Activated T-helper 9 cell treated with anti-CD3 and anti-CD28 coated beads, Interleukin-2, amount 50 U/mL, for 16 hours (primary cell): ENCODE measurements around the gene ZRSR2.

Source experiments
- DNase-seq: peaks from one replicate; pipeline ENCODE4 v3.0.0-alpha.2; 2020; ENCODE audit warnings: low read depth

ZRSR2 gene

GRCh38 chrX:15854080-15854655 is 63.9 kb downstream of the ZRSR2 start:
- DNase-seq: peak; percentile 38

DNA sequence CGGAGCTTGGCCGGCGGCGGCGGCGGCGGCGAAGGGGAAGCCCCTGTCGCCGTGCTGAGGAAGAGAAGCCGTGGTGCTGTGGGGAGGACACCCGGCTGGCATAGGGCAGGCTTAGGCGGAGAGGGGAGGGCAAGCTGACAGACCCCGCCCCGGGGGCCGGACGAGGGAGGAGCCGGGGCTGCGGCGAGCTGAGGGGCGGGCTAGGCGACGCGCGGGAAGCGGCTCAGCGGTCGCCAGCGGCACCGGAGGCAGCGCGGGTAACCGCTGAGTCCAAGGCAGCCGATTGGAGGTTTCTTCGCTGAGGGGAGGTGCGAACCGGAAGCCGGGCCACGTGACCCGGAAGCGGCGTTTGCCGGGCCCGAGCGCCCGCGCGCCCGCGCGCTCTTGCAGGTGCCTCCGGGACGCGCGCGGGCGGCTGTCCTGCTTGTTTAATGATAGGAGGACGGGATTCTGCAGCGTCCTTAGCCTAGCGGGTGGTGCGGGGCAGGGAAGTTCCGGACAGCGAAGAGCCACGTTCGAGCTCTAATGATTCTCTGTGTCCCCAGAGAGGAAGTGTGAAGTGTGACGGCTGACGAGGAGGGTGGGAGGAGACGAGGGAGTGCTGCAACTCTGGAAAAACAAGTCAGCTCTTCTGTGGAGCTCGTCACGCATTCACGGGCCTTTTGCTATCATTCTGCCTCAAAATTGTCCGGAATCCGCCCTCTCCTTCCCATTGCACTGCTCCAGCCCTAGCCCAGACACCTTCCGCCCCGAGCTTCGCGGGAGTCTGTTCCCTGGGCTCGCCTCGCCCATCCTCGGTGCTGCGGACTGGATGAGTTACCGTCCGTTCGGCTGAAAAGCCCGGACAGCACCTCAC is 64.7 kb downstream of the ZRSR2 start, which contains the start of gene AP1S2:
Gene AP1S2 (minus strand): TSS at position 102 of the 856 bp plus-strand sequence. CDS start 2,289 bp downstream, outside the sequence.
- DNase-seq: peak; percentile 98

DNA sequence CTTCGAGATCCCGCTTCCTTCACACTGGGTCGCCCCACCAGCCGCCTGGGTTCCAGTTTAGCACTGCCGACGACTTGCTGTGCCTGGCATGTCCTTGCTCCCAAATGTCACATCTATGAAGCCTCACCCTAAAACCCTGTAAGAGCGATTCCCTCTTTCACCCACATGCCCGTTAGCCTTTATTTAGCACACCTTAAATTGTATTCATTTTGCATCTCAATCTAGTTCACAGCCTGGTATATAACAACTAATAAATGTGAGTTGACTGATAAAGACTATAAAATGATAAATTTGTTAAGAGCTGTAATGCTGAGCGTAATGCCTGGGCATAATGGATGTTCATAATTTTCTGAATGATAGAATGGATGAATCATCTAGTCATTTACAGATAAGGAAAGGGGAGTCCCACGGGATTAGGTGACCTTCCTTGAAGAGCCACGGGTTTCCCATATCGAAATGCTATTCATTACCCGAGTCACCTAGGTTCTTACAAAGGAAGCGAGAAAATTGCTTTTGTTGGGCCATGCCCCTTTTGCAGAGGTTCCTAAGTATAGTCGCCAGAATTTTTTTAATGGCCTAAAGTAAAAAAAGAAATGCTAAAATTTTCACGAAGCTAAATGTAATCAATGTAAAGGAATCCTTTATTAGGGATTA is 65.4 kb downstream of the ZRSR2 start:
- DNase-seq: no peak

- no peak for DNase-seq
Measured at GRCh38 chrX:15856222-15856587, 65.9 kb downstream of the ZRSR2 start.

- no peak for DNase-seq
Measured at GRCh38 chrX:15856636-15857035, 66.4 kb downstream of the ZRSR2 start.

- DNase-seq: no peak
Measured at GRCh38 chrX:15858051-15858450, 67.8 kb downstream of the ZRSR2 start.

- DNase-seq: no peak
Measured at GRCh38 chrX:15860921-15861320, 70.6 kb downstream of the ZRSR2 start.

DNA sequence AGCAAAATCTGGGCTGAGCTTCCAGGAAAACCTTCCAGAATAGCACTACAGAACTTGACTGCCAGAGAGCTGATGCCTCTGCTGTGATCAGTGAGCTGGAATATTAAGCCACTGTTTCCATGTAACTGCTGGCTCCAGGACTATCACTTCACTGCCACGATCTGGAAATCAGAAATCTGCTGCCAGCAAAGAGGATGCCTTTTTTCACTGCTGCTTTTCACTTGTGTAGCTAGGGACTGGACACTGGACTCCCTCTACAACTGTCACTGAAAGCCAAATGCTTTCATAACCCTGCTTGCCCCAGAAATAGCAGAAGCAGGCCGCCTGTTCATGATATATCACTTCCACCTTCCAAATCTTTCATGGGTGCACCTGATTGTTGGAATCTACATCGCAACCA is 73.7 kb downstream of the ZRSR2 start:
- DNase-seq: no peak

GRCh38 chrX:15864629-15865028 is 74.3 kb downstream of the ZRSR2 start:
- no peak for DNase-seq

- DNase-seq: no peak
Measured at GRCh38 chrX:15866147-15866546, 75.9 kb downstream of the ZRSR2 start.

DNA sequence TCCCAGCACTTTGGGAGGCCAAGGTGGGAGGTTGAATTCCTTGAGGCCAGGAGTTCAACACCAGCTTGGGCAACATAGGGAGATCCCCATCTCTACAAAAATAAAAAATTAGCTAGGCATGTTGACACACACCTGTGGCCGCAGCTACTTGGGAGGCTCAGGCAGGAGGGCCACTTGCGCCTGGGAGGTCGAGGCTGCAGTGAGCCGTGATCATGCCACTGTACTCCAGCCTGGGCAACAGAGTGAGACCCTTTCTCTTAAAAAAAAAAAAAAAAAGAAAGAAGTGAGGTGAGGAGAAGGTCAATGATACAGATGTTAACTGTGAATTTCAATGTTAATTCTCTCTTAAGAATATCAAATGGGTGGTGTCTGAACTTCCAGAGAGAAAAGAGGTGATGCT is 79.4 kb downstream of the ZRSR2 start:
- DNase-seq: no peak

GRCh38 chrX:15870310-15870709 is 80.0 kb downstream of the ZRSR2 start:
- no peak for DNase-seq
